Kidney glomerular epithelial cell (primary cell): ENCODE data around the gene KDF1.

Experiments used
- DNase-seq: peaks from one replicate; lab custom pipeline; 2025; lab: John Stamatoyannopoulos, UW

The KDF1 gene

GRCh38 chr1:26959722-26960624 is at the start of gene KDF1:
TSS of gene KDF1 (minus strand) at chr1:26960468. CDS start at chr1:26952380, 8,088 bp downstream.
- DNase-seq: no peak

GRCh38 chr1:27009601-27010197 is 49.4 kb upstream of the KDF1 start:
- DNase-seq: no peak

- DNase-seq: no peak
Measured at GRCh38 chr1:27007909-27008582, 47.8 kb upstream of the KDF1 start.

GRCh38 chr1:27006683-27007082 is 46.4 kb upstream of the KDF1 start:
- DNase-seq: no peak

- DNase-seq: no peak
Measured at GRCh38 chr1:27005648-27006496, 45.6 kb upstream of the KDF1 start.

- no peak for DNase-seq
Measured at GRCh38 chr1:27005166-27005530, 44.9 kb upstream of the KDF1 start.

- DNase-seq: peak; percentile 40
Measured at GRCh38 chr1:27004471-27005165, 44.4 kb upstream of the KDF1 start.

GRCh38 chr1:27003745-27004470 is 43.6 kb upstream of the KDF1 start:
- no peak for DNase-seq

- DNase-seq: peak; percentile 89
Measured at GRCh38 chr1:27001570-27002360, 41.5 kb upstream of the KDF1 start.

GRCh38 chr1:27000817-27001460 is 40.7 kb upstream of the KDF1 start:
- peak; percentile 71 for DNase-seq

- no peak for DNase-seq
Measured at GRCh38 chr1:27000090-27000816, 40.0 kb upstream of the KDF1 start.

- DNase-seq: peak; percentile 92
Measured at GRCh38 chr1:26999440-26999987, 39.2 kb upstream of the KDF1 start.

GRCh38 chr1:26998429-26999300 is 38.4 kb upstream of the KDF1 start:
- DNase-seq: no peak

- DNase-seq: no peak
Measured at GRCh38 chr1:26996665-26997064, 36.4 kb upstream of the KDF1 start.

GRCh38 chr1:26996024-26996423 is 35.8 kb upstream of the KDF1 start:
- peak; percentile 22 for DNase-seq

GRCh38 chr1:26994787-26995517 is 34.7 kb upstream of the KDF1 start:
- peak; percentile 22 for DNase-seq
